ENCODE data around the gene MRPL14. TPM values are rescaled to one million over a fixed set of nuclear protein-coding genes. Genes with fewer than 3 reads are reported as not detected.

The MRPL14 gene
- total and polyA plus RNA-seq, 2 of the 4 experiments (the other 2 are of a cell fraction): 43.7 to 87.9 TPM

DNA sequence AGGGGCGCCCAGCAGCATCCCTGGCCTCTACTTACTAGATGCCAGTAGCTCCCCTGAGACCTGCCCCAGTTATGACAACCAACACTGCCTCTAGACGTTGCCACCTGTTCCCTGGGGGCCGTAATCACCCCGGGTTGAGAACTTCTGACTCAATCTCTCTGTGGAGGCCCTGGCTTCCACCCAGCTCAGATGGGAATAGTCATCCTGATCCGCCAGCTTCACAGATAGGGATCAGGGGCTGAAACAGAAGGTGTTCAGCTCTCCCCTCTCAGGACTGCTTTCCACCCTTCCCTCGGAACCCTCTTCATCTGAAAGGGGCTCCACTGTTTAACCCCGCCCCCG, 34.7 kb upstream of the MRPL14 start:
- H3K27me3 ChIP-seq (ENCODE audit: control insufficient read depth, insufficient read depth, low read length): peaks cover 26% of the 10 kb centered on the region
- H2AK5ac ChIP-seq (ENCODE audit: low read depth, low read length): no peak overlapping the region
- H4K8ac ChIP-seq (ENCODE audit: low read depth in 2 of 2, low read length in 2 of 2): no peak overlapping the region
- H3K9me1 ChIP-seq (ENCODE audit: insufficient read depth, low read length): no peaks in the 10 kb centered on the region
- in situ Hi-C loops (cut with MboI; ENCODE audit: low sequenced_read_pairs) (loop anchor here (10.0 kb wide), 1 partner anchor 173 kb away; no protein-coding TSS in a partner anchor), intact Hi-C loops (cut with micrococcal nuclease) (no loop called here), dilution Hi-C loops (cut with HindIII; ENCODE audit: low sequenced_read_pairs, unreplicated experiment) (no loop called here)
- H3K9ac ChIP-seq (ENCODE audit: low read depth, low read length): no peak overlapping the region
- H3K18ac ChIP-seq (ENCODE audit: low read depth, low read length): no peak overlapping the region
- H2BK120ac ChIP-seq (ENCODE audit: low read depth, low read length): no peak overlapping the region
- H2AFZ ChIP-seq (replicated peaks; ENCODE audit: low read length, poor library complexity): peak overlapping the region; percentile 3
- H4K5ac ChIP-seq (ENCODE audit: low read depth, low read length): no peak overlapping the region
- 60% methylated on average over 1 of the region's 8 CpGs; no CpG with 5 or more reads in 1 of the 2 experiments for WGBS, 2 experiments (ENCODE audit: extremely low coverage in 2 of 2, insufficient read length in 1 of 2)
- peak; percentile 24; the same call in 1 of the 2 replicates for TF ChIP-seq MAZ (IDR thresholded peaks at IDR 0.05; ENCODE audit: borderline replicate concordance, low read depth, low read length)
- no peak for TF ChIP-seq CHD1 (IDR thresholded peaks at IDR 0.05; ENCODE audit: low read depth, low read length)
- peak; percentile 59 for TF ChIP-seq RCOR1 (IDR thresholded peaks at IDR 0.05; ENCODE audit: insufficient replicate concordance, low read length)
- TF ChIP-seq USF2 (IDR thresholded peaks at IDR 0.05; ENCODE audit: low read depth, low read length): no peak
- CTCF ChIA-PET: no interaction called here
- no peak overlapping the region for H3K27ac ChIP-seq (ENCODE audit: insufficient read depth, low read length)
- POLR2A ChIA-PET (ENCODE audit: unreplicated experiment): interaction anchor here (0.5 kb wide), 1 partner anchor 127 kb away, joined by 3 read pairs; no protein-coding TSS in a partner anchor
- no peak overlapping the region for H3K23ac ChIP-seq (ENCODE audit: low read depth, low read length)
- H2BK20ac ChIP-seq (ENCODE audit: low read depth, low read length): no peak overlapping the region
- H3K56ac ChIP-seq (ENCODE audit: extremely low read depth, insufficient read depth, low read length): no peak overlapping the region
- H3K36me3 ChIP-seq (ENCODE audit: control insufficient read depth, insufficient read depth, low read length): no peaks in the 10 kb centered on the region
- no peak overlapping the region for H2AK9ac ChIP-seq (replicated peaks; ENCODE audit: low read depth, low read length, poor library complexity)
- H3K4ac ChIP-seq (ENCODE audit: low read depth, low read length): no peak overlapping the region
- no peak overlapping the region for H3K4me2 ChIP-seq (ENCODE audit: low read depth, low read length)
- H2BK15ac ChIP-seq (ENCODE audit: low read depth, low read length): no peak overlapping the region
- H3K4me3 ChIP-seq (ENCODE audit: insufficient read depth, low read depth, low read length): no peak overlapping the region
- BruUV-seq (replicated peaks): no TSS peak
- no peaks in the 10 kb centered on the region for H3K4me1 ChIP-seq (ENCODE audit: control insufficient read depth, insufficient read depth, low read length)
- DNase-seq (peak; percentile 67), ATAC-seq (ENCODE audit: low read depth) (peak; percentile 38)
- no peaks in the 10 kb centered on the region for H4K20me1 ChIP-seq (ENCODE audit: insufficient read depth, low read length)
- H3K9me3 ChIP-seq (ENCODE audit: control insufficient read depth, insufficient read depth, low read length): no peaks in the 10 kb centered on the region
- H3K14ac ChIP-seq (replicated peaks; ENCODE audit: low read depth, low read length): no peak overlapping the region
- no peak overlapping the region for H2BK5ac ChIP-seq (ENCODE audit: low read depth, low read length, poor library complexity, severe bottlenecking)
- no peaks in the 10 kb centered on the region for H3K79me1 ChIP-seq (ENCODE audit: low read depth in 1 of 2, low read length in 2 of 2)
- no peak overlapping the region for H4K91ac ChIP-seq (ENCODE audit: insufficient read depth, low read depth, low read length)

All from IMR-90 (cell line).